GM18502 (cell line): ENCODE results near the gene TAF6.

Experiments
- ATAC-seq: cut with Tn5 transposase; IDR thresholded peaks from one replicate; pipeline ENCODE4 v1.9.1; 2021; ENCODE audit warnings: mild to moderate bottlenecking; ENCODE audit not compliant: unreplicated experiment, poor library complexity

Gene TAF6

GRCh38 chr7:100119072-100119969 lies at the start of gene TAF6, which contains the start of gene CNPY4:
Gene TAF6, minus strand, starts transcription at chr7:100119358. Its CDS starts 5,149 bp downstream, at chr7:100114209.
Gene CNPY4, plus strand, starts transcription at chr7:100119634. Its CDS starts 111 bp downstream, at chr7:100119745.
- peak; percentile 77 for ATAC-seq

- ATAC-seq = no peak
Measured at GRCh38 chr7:100167912-100168323, 48.8 kb upstream of the TAF6 start.

- no peak for ATAC-seq
Measured at GRCh38 chr7:100166970-100167911, 48.1 kb upstream of the TAF6 start.

GRCh38 chr7:100166317-100166940 lies 47.3 kb upstream of the TAF6 start:
- ATAC-seq = no peak

GRCh38 chr7:100163871-100164270 lies 44.7 kb upstream of the TAF6 start:
- no peak for ATAC-seq

GRCh38 chr7:100163006-100163531 lies 43.9 kb upstream of the TAF6 start:
- no peak for ATAC-seq

GRCh38 chr7:100160067-100160466 lies 40.9 kb upstream of the TAF6 start:
- no peak for ATAC-seq

- ATAC-seq = no peak
Measured at GRCh38 chr7:100159099-100159623, 40.0 kb upstream of the TAF6 start.

GRCh38 chr7:100158229-100159098 lies 39.3 kb upstream of the TAF6 start, which contains the start of gene TRAPPC14:
Gene TRAPPC14, minus strand, starts transcription at chr7:100158723. Its CDS starts 224 bp downstream, at chr7:100158499.
- peak; percentile 76 for ATAC-seq

- ATAC-seq = no peak
Measured at GRCh38 chr7:100157334-100158228, 38.4 kb upstream of the TAF6 start.

- no peak for ATAC-seq
Measured at GRCh38 chr7:100157069-100157333, 37.8 kb upstream of the TAF6 start.

- no peak for ATAC-seq
Measured at GRCh38 chr7:100156331-100157068, 37.3 kb upstream of the TAF6 start.

GRCh38 chr7:100155553-100156317 lies 36.6 kb upstream of the TAF6 start:
- ATAC-seq = no peak

- no peak for ATAC-seq
Measured at GRCh38 chr7:100154651-100155491, 35.7 kb upstream of the TAF6 start.

GRCh38 chr7:100153708-100154535 lies 34.8 kb upstream of the TAF6 start:
- ATAC-seq = no peak
